GM23248 (cell line): ENCODE measurements around the gene LRRC72.

ENCODE experiments used
- EZH2 ChIP-seq: fragments of 200-600 bp; sonication (generic); IDR thresholded peaks from 2 replicates; pipeline ENCODE4 v1.6.1; 2018; ENCODE audit warnings: antibody characterized with exemption, mild to moderate bottlenecking; ENCODE audit not compliant: insufficient read depth, poor library complexity, severe bottlenecking
- EZH2phosphoT487 ChIP-seq: fragments of 200-600 bp; sonication (generic); IDR thresholded peaks from 2 replicates; pipeline ENCODE4 v1.6.1; 2018; ENCODE audit warnings: antibody characterized with exemption, moderate library complexity, mild to moderate bottlenecking, low read depth; ENCODE audit not compliant: insufficient read depth

- TF ChIP-seq EZH2phosphoT487 (no peak), EZH2 (no peak)
Measured at GRCh38 chr7:16571941-16572340, 45.3 kb downstream of the LRRC72 start.
